ENCODE measurements around the gene RASL10A. TPM values are rescaled to one million over a fixed set of nuclear protein-coding genes. Genes with fewer than 3 reads are reported as not detected.
A peak's percentile ranks its signal among the peaks of the same experiment; 100 is the strongest.

RASL10A gene
- total RNA-seq, 1 donor from 2014 or later: 0.83 TPM

- H3K4me1 ChIP-seq: no peaks in the 10 kb centered on the region
- no peaks in the 10 kb centered on the region for H3K27me3 ChIP-seq (ENCODE audit: low read depth)
- H3K27ac ChIP-seq: no peak overlapping the region
- no peak for TF ChIP-seq CTCF (IDR thresholded peaks at IDR 0.05)
- H3K36me3 ChIP-seq: peaks cover 100% of the 10 kb centered on the region
- intact Hi-C loops (cut with DNase I): no loop called here
- ATAC-seq (no peak), DNase-seq (peak; percentile 3)
- no peak overlapping the region for H3K4me3 ChIP-seq
- H3K9me3 ChIP-seq: no peaks in the 10 kb centered on the region
Observed at GRCh38 chr22:29352778-29353177, 37.3 kb upstream of the RASL10A start.

DNA sequence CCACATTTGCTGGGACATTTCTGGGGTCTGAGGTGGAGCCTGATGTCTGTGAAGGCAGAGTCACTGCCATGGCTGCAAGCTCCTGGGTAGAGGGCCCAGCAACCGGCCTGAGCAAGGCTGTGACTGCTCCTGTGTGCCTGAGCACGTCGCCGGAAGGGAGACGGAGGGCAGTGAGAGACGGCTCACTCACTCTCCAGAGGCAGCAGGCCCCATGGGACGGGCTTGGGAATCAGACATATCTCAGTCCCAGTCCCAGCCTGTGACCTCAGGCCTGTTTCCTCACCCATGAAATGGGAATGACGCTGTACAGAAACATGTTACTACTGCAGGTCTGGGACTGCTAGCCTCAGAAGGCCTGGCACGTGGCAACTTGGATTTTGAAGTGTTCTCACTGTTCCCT, 36.4 kb upstream of the RASL10A start:
- no peak overlapping the region for H3K4me3 ChIP-seq
- no peak for TF ChIP-seq CTCF (IDR thresholded peaks at IDR 0.05)
- no peaks in the 10 kb centered on the region for H3K27me3 ChIP-seq (ENCODE audit: low read depth)
- H3K9me3 ChIP-seq: no peaks in the 10 kb centered on the region
- no peaks in the 10 kb centered on the region for H3K4me1 ChIP-seq
- peak; percentile 39 for DNase-seq
- no peak for ATAC-seq
- intact Hi-C loops (cut with DNase I): no loop called here
- H3K36me3 ChIP-seq: peaks cover 100% of the 10 kb centered on the region
- no peak overlapping the region for H3K27ac ChIP-seq

DNA sequence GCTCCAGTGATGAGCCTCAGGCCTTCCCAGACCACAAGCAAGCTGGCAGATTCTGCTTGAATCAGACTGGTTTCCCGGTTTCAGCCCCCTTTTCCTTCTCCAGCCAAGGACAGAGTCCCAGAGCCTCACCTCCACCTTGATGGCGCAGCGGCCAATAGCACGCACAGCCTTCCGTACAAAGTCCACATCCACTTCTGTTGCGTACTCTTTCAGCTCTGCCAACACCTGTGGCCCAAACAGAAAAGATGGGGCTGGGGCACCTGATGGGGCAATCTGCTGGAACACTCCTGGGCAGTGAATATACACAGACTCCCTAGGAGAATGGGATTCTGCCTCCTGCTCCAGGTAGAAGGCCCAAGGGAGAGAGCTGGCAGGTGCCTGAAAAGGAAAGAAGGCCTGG, 35.5 kb upstream of the RASL10A start:
- no peaks in the 10 kb centered on the region for H3K27me3 ChIP-seq (ENCODE audit: low read depth)
- no peak for TF ChIP-seq CTCF (IDR thresholded peaks at IDR 0.05)
- H3K9me3 ChIP-seq: no peaks in the 10 kb centered on the region
- no peaks in the 10 kb centered on the region for H3K4me1 ChIP-seq
- H3K4me3 ChIP-seq: no peak overlapping the region
- intact Hi-C loops (cut with DNase I): no loop called here
- H3K36me3 ChIP-seq: peaks cover 100% of the 10 kb centered on the region
- DNase-seq (peak; percentile 13), ATAC-seq (no peak)
- no peak overlapping the region for H3K27ac ChIP-seq

- Histone ChIP-seq H3K9me3 (no peaks in the 10 kb centered on the region), H3K27ac (no peak overlapping the region), H3K36me3 (peaks cover 99% of the 10 kb centered on the region), H3K27me3 (ENCODE audit: low read depth) (no peaks in the 10 kb centered on the region), H3K4me3 (no peak overlapping the region), H3K4me1 (no peaks in the 10 kb centered on the region)
- no peak for ATAC-seq
- intact Hi-C loops (cut with DNase I): no loop called here
- peak; percentile 25 for DNase-seq
- TF ChIP-seq CTCF (IDR thresholded peaks at IDR 0.05): no peak
Observed at GRCh38 chr22:29348956-29349355, 33.5 kb upstream of the RASL10A start.

- no peaks in the 10 kb centered on the region for H3K4me1 ChIP-seq
- intact Hi-C loops (cut with DNase I): no loop called here
- no peak for ATAC-seq
- no peak for DNase-seq
- peaks cover 99% of the 10 kb centered on the region for H3K36me3 ChIP-seq
- H3K9me3 ChIP-seq: no peaks in the 10 kb centered on the region
- no peak for TF ChIP-seq CTCF (IDR thresholded peaks at IDR 0.05)
- H3K27me3 ChIP-seq (ENCODE audit: low read depth): no peaks in the 10 kb centered on the region
- H3K4me3 ChIP-seq: no peak overlapping the region
- H3K27ac ChIP-seq: no peak overlapping the region
Observed at GRCh38 chr22:29348041-29348440, 32.5 kb upstream of the RASL10A start.

GRCh38 chr22:29346659-29347058, 31.2 kb upstream of the RASL10A start:
- no peak for DNase-seq
- no peak overlapping the region for H3K4me3 ChIP-seq
- H3K27ac ChIP-seq: no peak overlapping the region
- peaks cover 9% of the 10 kb centered on the region for H3K4me1 ChIP-seq
- peaks cover 99% of the 10 kb centered on the region for H3K36me3 ChIP-seq
- no peak for TF ChIP-seq CTCF (IDR thresholded peaks at IDR 0.05)
- ATAC-seq: no peak
- intact Hi-C loops (cut with DNase I): no loop called here
- H3K27me3 ChIP-seq (ENCODE audit: low read depth): no peaks in the 10 kb centered on the region
- no peaks in the 10 kb centered on the region for H3K9me3 ChIP-seq

Measured in lower lobe of right lung (tissue), 2 donors.